ENCODE results near the gene HOXA7. TPM values are rescaled to one million over a fixed set of nuclear protein-coding genes. Genes with fewer than 3 reads are reported as not detected.
A peak's percentile ranks its signal among the peaks of the same experiment; 100 is the strongest.

The HOXA7 gene
- polyA plus RNA-seq, 4 donors = 11.4 to 31.9 (median 27.3) TPM

DNA sequence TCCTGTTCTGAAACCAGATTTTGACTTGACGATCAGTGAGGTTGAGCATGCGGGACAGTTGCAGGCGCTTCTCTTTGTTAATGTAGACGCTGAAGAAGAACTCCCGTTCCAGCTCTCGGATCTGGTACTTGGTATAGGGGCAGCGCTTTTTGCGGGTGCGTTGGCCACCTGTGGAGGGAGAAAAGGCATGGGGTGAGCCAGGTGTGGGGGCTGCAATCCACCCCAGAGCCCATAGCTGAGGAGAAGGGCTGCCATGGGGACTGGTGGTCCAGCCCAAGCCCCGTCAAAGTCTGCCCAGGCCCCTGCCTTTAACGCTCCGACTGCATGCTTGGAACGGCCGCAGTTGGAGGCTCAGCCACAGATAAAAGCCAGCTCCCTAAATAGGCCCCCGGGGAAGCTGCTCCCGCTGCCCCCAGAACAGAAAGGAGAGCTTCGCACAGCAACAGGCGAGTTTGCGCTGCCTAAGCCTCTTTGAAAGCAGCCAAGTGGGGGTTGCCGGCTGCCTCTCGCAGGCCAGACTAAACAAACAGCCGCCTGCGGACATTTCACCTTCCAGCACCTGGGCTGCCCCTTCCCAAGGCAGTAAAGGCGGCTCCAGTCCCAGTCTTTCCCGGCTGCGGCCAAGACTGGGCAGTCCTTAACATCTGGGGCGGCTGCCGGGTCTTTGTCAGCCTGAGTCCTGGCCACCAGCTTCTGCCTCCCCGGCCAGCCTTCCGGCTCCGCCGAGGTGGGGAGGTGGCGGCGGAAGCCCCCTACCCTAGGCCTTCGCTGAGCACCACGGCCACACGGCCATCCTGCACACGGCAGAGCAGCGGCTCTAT lies 26.6 kb upstream of the HOXA7 start:
- no peak for DNase-seq (ENCODE audit: low read depth in 4 of 4, low spot score in 3 of 4)

GRCh38 chr7:27182285-27182841 lies 25.9 kb upstream of the HOXA7 start:
- no peak for DNase-seq (ENCODE audit: low read depth in 4 of 4, low spot score in 3 of 4)

- no peak for DNase-seq (ENCODE audit: low read depth in 4 of 4, low spot score in 3 of 4)
Observed at GRCh38 chr7:27181795-27182275, 25.4 kb upstream of the HOXA7 start.

- no peak for DNase-seq (ENCODE audit: low read depth in 4 of 4, low spot score in 3 of 4)
Observed at GRCh38 chr7:27180431-27181420, 24.3 kb upstream of the HOXA7 start.

DNA sequence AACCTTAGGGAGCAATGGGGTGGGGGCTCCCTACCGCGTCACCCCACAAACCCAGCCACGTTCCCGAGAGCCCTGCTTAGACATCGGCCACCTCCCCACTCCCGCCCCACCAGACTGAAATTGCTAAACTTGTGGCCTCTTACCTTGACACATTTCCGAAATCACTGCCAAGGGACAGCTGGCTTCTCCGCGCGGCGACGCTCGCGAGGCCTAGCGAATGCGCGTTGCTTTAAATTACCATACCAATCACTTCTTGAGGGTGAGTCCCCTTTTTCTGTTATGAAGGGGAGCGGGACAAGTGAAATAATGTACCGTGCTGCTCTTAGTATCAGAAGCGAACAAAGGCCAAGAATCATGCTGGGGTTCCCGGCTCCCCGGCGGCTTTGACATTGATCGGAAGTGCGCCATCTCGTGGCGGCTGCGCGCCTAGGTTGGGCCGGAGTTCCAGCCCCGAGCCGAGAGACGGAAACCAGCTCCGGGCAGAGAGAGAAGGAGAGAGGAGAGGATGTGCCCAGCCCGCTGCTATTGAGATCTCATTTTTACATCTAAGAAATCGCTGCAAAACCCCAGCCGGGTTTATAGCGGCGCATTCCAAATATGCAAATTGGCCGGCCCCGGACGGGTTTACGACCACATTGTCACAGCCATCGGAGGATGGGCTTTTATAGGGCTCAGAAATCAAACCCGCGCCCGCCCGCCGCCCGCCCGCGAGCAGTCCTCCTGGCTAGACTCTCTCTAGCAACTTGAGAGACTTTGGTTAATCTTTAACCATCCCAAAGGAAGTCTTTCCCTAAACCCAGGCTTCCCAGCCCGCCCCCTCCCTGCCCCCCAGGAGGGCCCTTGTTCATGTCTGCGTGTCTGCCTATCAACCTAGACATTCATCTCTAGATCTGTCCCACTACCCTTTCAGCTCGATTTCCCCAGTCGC lies 23.3 kb upstream of the HOXA7 start:
- peak in 3 of 4 donors; percentile 84 to 88 (median 86) for DNase-seq (ENCODE audit: low read depth in 4 of 4, low spot score in 3 of 4)

DNA sequence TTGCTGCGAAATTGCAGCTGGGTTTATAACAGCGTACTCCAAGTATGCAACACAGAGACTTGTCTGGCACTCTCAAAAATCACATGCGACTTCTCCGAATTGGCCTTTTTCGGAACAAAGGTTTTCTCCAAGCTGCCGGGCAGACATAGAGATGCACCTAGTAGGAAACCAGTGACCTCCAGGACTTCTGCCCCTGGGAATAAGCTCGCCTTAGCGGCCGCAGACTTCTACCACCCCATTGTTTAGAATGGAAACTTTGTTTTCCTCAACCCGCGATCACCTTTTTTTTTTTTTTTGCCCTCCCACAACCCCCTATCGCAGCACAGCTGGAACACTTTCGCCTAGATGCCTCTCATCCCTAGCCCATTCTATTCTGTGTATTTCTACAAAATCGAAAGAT lies 22.6 kb upstream of the HOXA7 start:
- no peak for DNase-seq (ENCODE audit: low read depth in 4 of 4, low spot score in 3 of 4)

DNA sequence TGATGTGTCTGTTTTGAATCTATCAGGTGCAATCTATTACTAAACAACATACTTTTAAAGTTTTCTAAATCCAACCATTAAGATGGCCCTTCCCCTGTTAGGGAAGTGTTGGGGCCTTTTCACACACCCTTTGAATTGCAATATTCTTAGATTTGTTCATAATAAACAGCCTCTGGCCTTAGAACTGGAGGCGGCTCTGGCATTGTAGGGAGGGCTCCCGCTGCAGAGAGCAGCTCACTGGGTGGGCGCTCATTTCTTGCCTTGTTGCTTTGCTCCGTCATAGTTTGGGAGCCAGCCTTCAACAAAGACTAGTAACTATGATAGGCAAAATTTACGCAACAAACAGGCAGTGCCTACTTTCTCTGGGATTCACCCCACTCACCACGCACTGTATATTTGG lies 21.9 kb upstream of the HOXA7 start:
- no peak for DNase-seq (ENCODE audit: low read depth in 4 of 4, low spot score in 3 of 4)

DNA sequence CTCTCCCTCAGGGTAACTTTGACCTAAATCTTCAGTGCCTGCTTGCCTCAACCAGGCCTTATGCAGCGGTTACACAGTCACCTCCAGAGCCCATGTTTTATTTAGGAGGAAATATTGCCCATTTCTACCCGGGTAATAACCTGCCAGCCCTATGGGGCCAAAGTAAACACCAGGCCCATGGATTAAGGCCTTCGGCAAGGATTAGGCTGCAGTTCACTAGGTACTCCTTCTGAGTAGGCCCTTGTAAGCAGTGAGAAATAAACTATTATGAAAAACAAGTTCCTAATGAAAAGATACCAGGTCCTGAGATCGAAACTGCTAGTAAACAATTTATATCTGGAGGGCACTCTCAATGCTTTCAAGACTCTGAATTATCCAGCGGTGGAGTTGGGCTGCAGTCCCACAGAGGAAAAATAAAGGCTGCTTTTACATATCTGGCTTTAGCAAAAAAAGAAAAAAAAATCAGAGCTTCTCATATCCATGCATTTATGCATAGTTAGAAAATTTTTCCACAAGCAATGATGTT lies 21.4 kb upstream of the HOXA7 start:
- no peak for DNase-seq (ENCODE audit: low read depth in 4 of 4, low spot score in 3 of 4)

GRCh38 chr7:27176962-27177794 lies 20.7 kb upstream of the HOXA7 start:
- DNase-seq (ENCODE audit: low read depth in 4 of 4, low spot score in 3 of 4) = no peak

DNA sequence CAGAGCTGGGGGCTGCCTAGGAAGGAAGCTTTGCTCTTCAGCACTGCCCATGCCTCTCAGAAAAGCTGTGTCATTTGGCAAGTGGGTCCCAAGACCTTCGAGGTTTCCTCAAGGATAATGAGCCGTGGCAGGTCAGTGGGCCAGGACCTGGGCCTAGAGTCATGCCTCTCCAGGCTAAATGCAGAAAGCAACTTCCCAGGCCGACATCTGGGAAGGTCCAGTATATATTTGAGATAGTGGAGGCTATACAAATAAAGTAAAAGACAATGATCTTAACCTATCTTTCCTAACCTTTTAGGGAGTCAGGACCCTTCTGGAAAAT lies 20.0 kb upstream of the HOXA7 start:
- DNase-seq (ENCODE audit: low read depth in 4 of 4, low spot score in 3 of 4) = no peak

DNA sequence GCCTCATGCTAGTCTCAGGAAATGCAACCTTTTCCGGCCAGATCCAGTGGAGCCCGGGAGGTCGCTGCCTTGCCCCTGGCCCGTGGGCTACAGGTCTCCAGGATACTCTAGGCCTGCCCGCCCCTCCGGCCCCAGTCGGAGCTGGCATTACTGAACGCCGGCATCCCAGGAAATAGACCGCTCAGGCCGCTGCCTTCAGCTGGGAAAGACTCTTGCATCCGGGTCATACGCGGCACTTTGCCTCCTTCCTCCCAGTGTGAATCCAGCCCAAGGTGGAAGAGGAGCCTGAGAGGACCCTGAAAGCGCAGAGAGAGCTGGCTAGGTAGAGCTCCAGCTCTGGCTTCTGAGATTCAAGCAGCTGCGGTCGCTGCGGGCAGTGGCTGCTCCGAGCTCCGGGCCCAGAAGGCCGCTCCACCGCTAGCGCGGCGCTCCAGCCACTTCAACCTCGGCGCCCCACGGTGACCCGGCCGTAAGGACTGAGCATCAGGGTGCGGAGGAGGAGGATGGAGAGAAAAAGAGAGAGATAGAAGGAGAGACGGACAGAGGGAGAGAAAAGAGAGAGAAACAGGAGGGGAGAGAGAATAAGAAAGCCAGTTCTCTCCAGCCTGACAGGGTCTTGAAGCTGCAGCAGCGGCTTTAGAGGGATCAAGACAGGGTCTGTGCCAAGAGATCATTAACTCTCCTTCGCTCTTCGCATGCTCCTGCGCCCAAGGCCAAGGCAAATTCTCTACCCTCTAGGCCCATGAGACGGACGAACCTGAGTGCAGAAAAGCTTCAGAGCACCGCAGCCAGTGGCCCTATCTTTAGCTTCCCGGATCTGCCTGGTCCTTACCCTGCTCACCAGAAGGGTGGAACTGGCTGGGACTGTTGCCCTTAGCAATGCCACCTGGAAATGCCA lies 19.4 kb upstream of the HOXA7 start:
- no peak for DNase-seq (ENCODE audit: low read depth in 4 of 4, low spot score in 3 of 4)

DNA sequence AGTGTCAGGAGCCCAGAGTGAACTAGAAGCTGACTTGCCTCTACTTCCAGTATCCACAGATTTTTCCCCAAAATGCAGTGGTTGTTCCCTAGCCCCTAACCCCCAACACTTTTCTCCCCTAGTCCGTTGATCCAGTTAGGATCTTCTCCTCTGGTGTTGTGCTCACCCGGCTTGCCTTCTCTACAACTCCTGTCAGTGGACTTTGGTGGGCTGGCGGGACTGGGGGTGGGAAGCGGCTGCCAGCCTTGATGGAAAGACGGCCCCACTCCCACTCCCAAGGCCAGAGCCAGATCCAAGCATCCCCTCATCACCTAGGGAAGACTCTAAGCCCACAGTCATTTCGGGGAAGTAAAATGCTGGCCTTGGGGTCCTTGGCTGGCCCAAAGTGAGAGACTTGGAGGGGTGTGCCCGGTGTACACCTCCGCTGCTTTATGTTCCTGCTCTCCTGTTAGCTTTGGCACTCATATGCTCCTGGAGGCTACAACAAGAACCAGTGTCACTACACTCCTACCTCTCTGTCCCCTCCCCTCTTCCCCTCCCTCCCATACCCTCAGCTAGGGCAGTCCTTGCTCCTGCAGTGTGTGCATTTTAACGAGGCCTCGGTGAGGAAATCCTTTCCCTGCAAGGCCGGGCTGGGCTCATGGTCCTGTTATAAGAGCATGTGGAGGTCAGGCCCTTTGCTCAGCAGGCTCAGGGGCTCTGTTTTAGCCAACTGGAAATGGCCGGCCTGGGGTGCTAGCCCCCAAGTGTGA lies 18.6 kb upstream of the HOXA7 start:
- DNase-seq (ENCODE audit: low read depth in 4 of 4, low spot score in 3 of 4) = peak in 1 of 4 donors; percentile 77

DNA sequence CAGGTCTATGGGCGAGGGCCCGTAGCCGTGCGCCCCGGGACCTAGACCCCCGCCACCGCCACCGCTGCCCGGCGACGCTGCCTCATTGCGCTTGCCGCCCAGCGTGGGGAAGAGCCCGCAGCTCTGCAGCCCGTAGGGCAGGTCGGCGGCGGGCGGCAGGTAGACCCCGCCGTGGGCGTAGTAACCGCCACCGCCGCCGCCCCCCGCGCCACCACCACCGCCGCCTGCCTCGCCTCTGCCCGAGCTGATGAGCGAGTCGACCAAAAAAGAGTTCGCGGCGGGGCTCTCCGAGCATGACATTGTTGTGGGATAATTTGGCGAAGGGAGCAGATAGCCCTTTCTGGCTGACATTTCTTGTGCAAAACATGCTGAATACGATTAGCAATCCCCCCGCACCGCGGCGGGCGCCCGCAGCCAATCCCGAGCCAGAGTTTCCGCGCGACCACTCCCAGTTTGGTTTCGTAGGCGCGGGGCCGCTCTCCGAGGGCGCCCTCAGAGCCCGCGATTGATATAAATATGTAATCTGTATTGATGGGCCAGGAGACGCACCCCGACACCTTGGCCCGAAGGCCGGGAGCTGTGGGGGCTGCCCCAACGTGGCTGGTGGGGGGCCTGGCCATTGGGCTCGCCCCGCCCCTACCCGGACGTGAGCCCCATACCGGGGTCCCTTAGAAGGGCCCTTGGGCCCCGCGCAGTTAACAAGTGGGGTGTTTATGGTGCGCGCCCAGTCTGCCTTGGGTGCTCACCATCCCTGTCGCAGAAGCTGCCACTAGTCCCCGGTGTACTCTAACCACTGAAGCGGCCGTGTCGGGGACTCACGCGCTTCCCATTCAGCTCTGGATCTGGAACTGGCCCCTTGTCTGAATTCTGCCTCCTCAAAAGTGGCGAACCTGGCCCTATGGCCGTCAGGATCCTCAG lies 17.7 kb upstream of the HOXA7 start, which contains the start of gene HOXA10:
TSS of gene HOXA10 (minus strand) at position 365 of the 918 bp plus-strand sequence. CDS start at position 351, 14 bp downstream.
- peak in 1 of 4 donors; percentile 80 for DNase-seq (ENCODE audit: low read depth in 4 of 4, low spot score in 3 of 4)

- no peak for DNase-seq (ENCODE audit: low read depth in 4 of 4, low spot score in 3 of 4)
Observed at GRCh38 chr7:27173511-27173955, 17.1 kb upstream of the HOXA7 start.

- DNase-seq (ENCODE audit: low read depth in 4 of 4, low spot score in 3 of 4) = peak in 1 of 4 donors; percentile 80
Observed at GRCh38 chr7:27172823-27173510, 16.5 kb upstream of the HOXA7 start.
